ENCODE data around the gene FHOD3. TPM values are rescaled to one million over a fixed set of nuclear protein-coding genes. Genes with fewer than 3 reads are reported as not detected.

FHOD3 gene
- total RNA-seq, 1 experiment from 2014 or later = 5.0 TPM

GRCh38 chr18:36459203-36459602 lies 161.7 kb downstream of the FHOD3 start:
- no peak overlapping the region for H3K4me3 Mint-ChIP-seq (ENCODE audit: unreplicated experiment)
- no peak for TF ChIP-seq CTCF (IDR thresholded peaks at IDR 0.05; ENCODE audit: unreplicated experiment)
- H3K36me3 Mint-ChIP-seq (ENCODE audit: insufficient read depth, unreplicated experiment) = no peaks in the 10 kb centered on the region
- ChIA-PET POLR2A (interaction anchor here (0.6 kb wide), 1 partner anchor 42 kb away, joined by 3 read pairs; no protein-coding TSS in a partner anchor), CTCF (no interaction called here)
- H3K27me3 Mint-ChIP-seq (ENCODE audit: insufficient read depth, unreplicated experiment) = no peaks in the 10 kb centered on the region
- no peak overlapping the region for H3K27ac Mint-ChIP-seq (ENCODE audit: low read depth, unreplicated experiment)
- DNase-seq (ENCODE audit: unreplicated experiment) = no peak
- peaks cover 7% of the 10 kb centered on the region for H3K4me1 Mint-ChIP-seq (ENCODE audit: insufficient read depth, unreplicated experiment)
- BruUV-seq (replicated peaks) = no TSS peak
- H3K9me3 Mint-ChIP-seq (ENCODE audit: unreplicated experiment) = no peaks in the 10 kb centered on the region
- intact Hi-C loops (cut with micrococcal nuclease) = no loop called here

- DNase-seq (ENCODE audit: unreplicated experiment) = no peak
- Mint-ChIP-seq H3K27ac (ENCODE audit: low read depth, unreplicated experiment) (no peak overlapping the region), H3K36me3 (ENCODE audit: insufficient read depth, unreplicated experiment) (no peaks in the 10 kb centered on the region), H3K27me3 (ENCODE audit: insufficient read depth, unreplicated experiment) (no peaks in the 10 kb centered on the region), H3K4me3 (ENCODE audit: unreplicated experiment) (no peak overlapping the region), H3K4me1 (ENCODE audit: insufficient read depth, unreplicated experiment) (peaks cover 7% of the 10 kb centered on the region), H3K9me3 (ENCODE audit: unreplicated experiment) (no peaks in the 10 kb centered on the region)
- no peak for TF ChIP-seq CTCF (IDR thresholded peaks at IDR 0.05; ENCODE audit: unreplicated experiment)
- intact Hi-C loops (cut with micrococcal nuclease) = no loop called here
- BruUV-seq (replicated peaks) = no TSS peak
- POLR2A ChIA-PET = no interaction called here
- CTCF ChIA-PET = no interaction called here
Observed at GRCh38 chr18:36459786-36460185, 162.3 kb downstream of the FHOD3 start.

GRCh38 chr18:36460324-36460850 lies 162.9 kb downstream of the FHOD3 start:
- no TSS peak for BruUV-seq (replicated peaks)
- ChIA-PET CTCF (no interaction called here), POLR2A (no interaction called here)
- TF ChIP-seq CTCF (IDR thresholded peaks at IDR 0.05; ENCODE audit: unreplicated experiment) = no peak
- intact Hi-C loops (cut with micrococcal nuclease) = no loop called here
- H3K4me3 Mint-ChIP-seq (ENCODE audit: unreplicated experiment) = no peak overlapping the region
- peaks cover 7% of the 10 kb centered on the region for H3K4me1 Mint-ChIP-seq (ENCODE audit: insufficient read depth, unreplicated experiment)
- H3K27me3 Mint-ChIP-seq (ENCODE audit: insufficient read depth, unreplicated experiment) = no peaks in the 10 kb centered on the region
- H3K36me3 Mint-ChIP-seq (ENCODE audit: insufficient read depth, unreplicated experiment) = no peaks in the 10 kb centered on the region
- DNase-seq (ENCODE audit: unreplicated experiment) = no peak
- H3K9me3 Mint-ChIP-seq (ENCODE audit: unreplicated experiment) = no peaks in the 10 kb centered on the region
- no peak overlapping the region for H3K27ac Mint-ChIP-seq (ENCODE audit: low read depth, unreplicated experiment)

GRCh38 chr18:36460854-36461253 lies 163.3 kb downstream of the FHOD3 start:
- Mint-ChIP-seq H3K9me3 (ENCODE audit: unreplicated experiment) (no peaks in the 10 kb centered on the region), H3K27ac (ENCODE audit: low read depth, unreplicated experiment) (no peak overlapping the region), H3K27me3 (ENCODE audit: insufficient read depth, unreplicated experiment) (no peaks in the 10 kb centered on the region), H3K36me3 (ENCODE audit: insufficient read depth, unreplicated experiment) (no peaks in the 10 kb centered on the region), H3K4me3 (ENCODE audit: unreplicated experiment) (no peak overlapping the region), H3K4me1 (ENCODE audit: insufficient read depth, unreplicated experiment) (peaks cover 7% of the 10 kb centered on the region)
- intact Hi-C loops (cut with micrococcal nuclease) = no loop called here
- no peak for DNase-seq (ENCODE audit: unreplicated experiment)
- CTCF ChIA-PET = no interaction called here
- POLR2A ChIA-PET = interaction anchor here (0.7 kb wide), 1 partner anchor 414 kb away, joined by 3 read pairs; no protein-coding TSS in a partner anchor
- BruUV-seq (replicated peaks) = no TSS peak
- TF ChIP-seq CTCF (IDR thresholded peaks at IDR 0.05; ENCODE audit: unreplicated experiment) = no peak
